OCI-LY1 (cell line): ENCODE data around the gene PPP4R3A.

Experiments
- H2AFZ ChIP-seq: fragments of 200-600 bp; sonication (generic), shearing (Covaris generic); 2 replicates; pipeline ENCODE4 v1.6.0; 2014; ENCODE audit warnings: antibody characterized with exemption, mild to moderate bottlenecking, low read length
- H3F3A ChIP-seq: fragments of 200-600 bp; sonication (generic), shearing (Covaris generic); 2 replicates; pipeline ENCODE4 v1.6.0; 2014; ENCODE audit warnings: mild to moderate bottlenecking, antibody characterized with exemption, low read length, moderate library complexity; ENCODE audit not compliant: insufficient read depth
- H3K27ac ChIP-seq: fragments of 200-600 bp; sonication (generic); 2 replicates; pipeline ENCODE4 v1.5.1; 2014; ENCODE audit warnings: low read length, mixed run types, mild to moderate bottlenecking, low read depth; ENCODE audit not compliant: poor library complexity, severe bottlenecking
- H3K27me3 ChIP-seq: fragments of 200-600 bp; sonication (generic); 2 replicates; pipeline ENCODE4 v1.6.0; 2014; ENCODE audit warnings: antibody characterized with exemption, mild to moderate bottlenecking, low read length, moderate library complexity; ENCODE audit not compliant: insufficient read depth
- H3K36me3 ChIP-seq: fragments of 200-600 bp; sonication (generic); 2 replicates; pipeline ENCODE4 v1.6.1; 2014; ENCODE audit warnings: mild to moderate bottlenecking, antibody characterized with exemption, low read length, moderate library complexity, mixed read lengths; ENCODE audit not compliant: insufficient read depth
- H3K4me1 ChIP-seq: fragments of 200-600 bp; sonication (generic); 2 replicates; pipeline ENCODE4 v1.5.1; 2014; ENCODE audit warnings: mild to moderate bottlenecking, low read length, moderate library complexity; ENCODE audit not compliant: insufficient read depth, severe bottlenecking
- H3K4me2 ChIP-seq: fragments of 200-600 bp; sonication (generic), shearing (Covaris generic); 2 replicates; pipeline ENCODE4 v1.6.1; 2014; ENCODE audit warnings: low read length
- H3K4me3 ChIP-seq: fragments of 200-600 bp; sonication (generic); 2 replicates; pipeline ENCODE4 v1.5.1; 2014; ENCODE audit warnings: low read length, low read depth, mild to moderate bottlenecking, mixed read lengths; ENCODE audit not compliant: poor library complexity, severe bottlenecking
- H3K79me2 ChIP-seq: fragments of 200-600 bp; shearing (Covaris generic); 2 replicates; pipeline ENCODE4 v1.6.1; 2016; ENCODE audit warnings: mixed run types, low read length, mixed read lengths; ENCODE audit not compliant: insufficient read depth
- H3K9ac ChIP-seq: fragments of 200-600 bp; sonication (generic), shearing (Covaris generic); 2 replicates; pipeline ENCODE4 v1.6.1; 2014; ENCODE audit warnings: mild to moderate bottlenecking, low read length, mixed read lengths
- H3K9me2 ChIP-seq: fragments of 200-600 bp; sonication (generic), shearing (Covaris generic); 2 replicates; pipeline ENCODE4 v1.6.1; 2014; ENCODE audit warnings: low read depth, mild to moderate bottlenecking, low read length, mixed read lengths
- H3K9me3 ChIP-seq: fragments of 200-600 bp; shearing (Covaris generic); 2 replicates; pipeline ENCODE4 v1.6.1; 2014; ENCODE audit warnings: low read length, mixed read lengths
- H4K20me1 ChIP-seq: fragments of 200-600 bp; sonication (generic), shearing (Covaris generic); 2 replicates; pipeline ENCODE4 v1.6.0; 2016; ENCODE audit warnings: mild to moderate bottlenecking, low read length; ENCODE audit not compliant: insufficient read depth
- EZH2 ChIP-seq: fragments of 200-600 bp; sonication (generic), shearing (Covaris generic); IDR thresholded peaks from 2 replicates; pipeline ENCODE4 v1.8.0; 2017; ENCODE audit warnings: borderline replicate concordance, mixed run types, mild to moderate bottlenecking, antibody characterized with exemption, low read length, moderate library complexity, mixed read lengths
- TF ChIP-seq, protein P1 (sequence below): fragments of 200-600 bp; sonication (generic), shearing (Covaris generic); IDR thresholded peaks from 2 replicates; pipeline ENCODE4 v1.5.1; 2017; ENCODE audit warnings: mild to moderate bottlenecking, antibody characterized with exemption, low read length, moderate library complexity, mixed read lengths

Gene PPP4R3A

DNA sequence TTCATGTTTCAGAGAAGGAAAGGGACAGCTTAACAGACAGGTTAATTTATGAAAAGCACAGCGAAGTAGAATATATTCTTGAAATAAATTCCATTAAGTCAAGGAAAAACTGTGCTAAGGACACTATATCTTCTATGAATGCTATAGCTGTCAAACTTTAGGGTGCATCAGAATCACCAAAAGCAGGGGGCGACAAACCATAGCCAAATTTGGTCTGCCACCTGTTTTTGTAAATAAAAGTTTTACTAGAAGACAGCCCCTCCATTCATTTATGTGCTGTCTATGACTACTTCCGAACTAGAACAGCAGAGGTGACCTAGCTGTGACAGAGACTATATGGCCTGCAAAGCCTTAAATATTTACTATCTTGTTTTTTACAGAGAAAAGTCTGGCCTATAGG is 25.9 kb downstream of the PPP4R3A start:
- no peaks in the 10 kb centered on the region for H3K9me2 ChIP-seq
- no peaks in the 10 kb centered on the region for H3K4me1 ChIP-seq
- H3K36me3 ChIP-seq = peaks cover 93% of the 10 kb centered on the region
- H4K20me1 ChIP-seq = no peaks in the 10 kb centered on the region
- no peak overlapping the region for H3K4me2 ChIP-seq
- no peaks in the 10 kb centered on the region for H3F3A ChIP-seq
- H3K9ac ChIP-seq = no peak overlapping the region
- H3K79me2 ChIP-seq = peaks cover 32% of the 10 kb centered on the region
- TF ChIP-seq, protein P1, sequence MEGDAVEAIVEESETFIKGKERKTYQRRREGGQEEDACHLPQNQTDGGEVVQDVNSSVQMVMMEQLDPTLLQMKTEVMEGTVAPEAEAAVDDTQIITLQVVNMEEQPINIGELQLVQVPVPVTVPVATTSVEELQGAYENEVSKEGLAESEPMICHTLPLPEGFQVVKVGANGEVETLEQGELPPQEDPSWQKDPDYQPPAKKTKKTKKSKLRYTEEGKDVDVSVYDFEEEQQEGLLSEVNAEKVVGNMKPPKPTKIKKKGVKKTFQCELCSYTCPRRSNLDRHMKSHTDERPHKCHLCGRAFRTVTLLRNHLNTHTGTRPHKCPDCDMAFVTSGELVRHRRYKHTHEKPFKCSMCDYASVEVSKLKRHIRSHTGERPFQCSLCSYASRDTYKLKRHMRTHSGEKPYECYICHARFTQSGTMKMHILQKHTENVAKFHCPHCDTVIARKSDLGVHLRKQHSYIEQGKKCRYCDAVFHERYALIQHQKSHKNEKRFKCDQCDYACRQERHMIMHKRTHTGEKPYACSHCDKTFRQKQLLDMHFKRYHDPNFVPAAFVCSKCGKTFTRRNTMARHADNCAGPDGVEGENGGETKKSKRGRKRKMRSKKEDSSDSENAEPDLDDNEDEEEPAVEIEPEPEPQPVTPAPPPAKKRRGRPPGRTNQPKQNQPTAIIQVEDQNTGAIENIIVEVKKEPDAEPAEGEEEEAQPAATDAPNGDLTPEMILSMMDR = peak; percentile 36; the same call in 1 of the 2 replicates
- TF ChIP-seq EZH2 = no peak
- no peaks in the 10 kb centered on the region for H3K9me3 ChIP-seq
- H3K27ac ChIP-seq = no peak overlapping the region
- H3K27me3 ChIP-seq = no peaks in the 10 kb centered on the region
- H3K4me3 ChIP-seq = no peak overlapping the region
- H2AFZ ChIP-seq = no peak overlapping the region

DNA sequence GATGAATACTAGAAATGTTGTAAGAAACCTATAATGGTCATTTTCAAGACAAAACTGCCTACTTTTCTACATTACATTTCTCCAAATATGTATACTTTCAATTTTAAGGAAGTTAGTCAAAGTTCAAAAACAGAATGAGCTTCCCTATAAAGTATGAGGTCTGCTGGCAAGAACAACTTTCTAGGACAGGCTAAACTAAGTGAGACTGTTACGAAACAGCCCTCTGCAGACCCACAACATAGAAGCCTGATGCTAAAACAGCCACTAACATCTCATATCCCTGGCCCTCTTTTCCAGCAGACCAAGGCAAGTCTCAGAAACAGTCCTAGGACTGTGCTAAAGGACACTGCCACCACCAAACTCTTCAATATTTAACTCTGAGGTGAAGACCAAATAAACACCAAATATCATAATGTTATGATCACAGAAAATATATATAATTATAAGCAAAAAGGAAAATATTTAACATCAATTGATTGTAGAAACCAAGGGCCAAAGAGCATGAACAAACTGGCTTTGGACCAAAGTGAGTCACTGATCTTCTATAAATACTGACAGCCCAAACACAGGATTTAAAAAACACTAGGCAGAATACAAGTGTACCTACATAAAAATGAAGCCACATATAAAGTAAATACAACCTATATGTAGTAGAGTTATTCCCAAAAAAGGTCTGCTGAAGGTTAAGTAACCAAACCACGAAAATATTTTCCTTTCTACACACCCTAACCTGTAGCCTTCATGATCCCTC is 27.7 kb downstream of the PPP4R3A start:
- peaks cover 29% of the 10 kb centered on the region for H3K79me2 ChIP-seq
- no peak overlapping the region for H3K27ac ChIP-seq
- no peaks in the 10 kb centered on the region for H4K20me1 ChIP-seq
- no peaks in the 10 kb centered on the region for H3F3A ChIP-seq
- H3K36me3 ChIP-seq = peaks cover 94% of the 10 kb centered on the region
- H3K4me1 ChIP-seq = no peaks in the 10 kb centered on the region
- H3K27me3 ChIP-seq = no peaks in the 10 kb centered on the region
- no peak overlapping the region for H2AFZ ChIP-seq
- H3K9me2 ChIP-seq = no peaks in the 10 kb centered on the region
- no peak overlapping the region for H3K4me2 ChIP-seq
- no peak for TF ChIP-seq EZH2
- TF ChIP-seq, protein P1 = no peak
- no peaks in the 10 kb centered on the region for H3K9me3 ChIP-seq
- no peak overlapping the region for H3K4me3 ChIP-seq
- no peak overlapping the region for H3K9ac ChIP-seq

DNA sequence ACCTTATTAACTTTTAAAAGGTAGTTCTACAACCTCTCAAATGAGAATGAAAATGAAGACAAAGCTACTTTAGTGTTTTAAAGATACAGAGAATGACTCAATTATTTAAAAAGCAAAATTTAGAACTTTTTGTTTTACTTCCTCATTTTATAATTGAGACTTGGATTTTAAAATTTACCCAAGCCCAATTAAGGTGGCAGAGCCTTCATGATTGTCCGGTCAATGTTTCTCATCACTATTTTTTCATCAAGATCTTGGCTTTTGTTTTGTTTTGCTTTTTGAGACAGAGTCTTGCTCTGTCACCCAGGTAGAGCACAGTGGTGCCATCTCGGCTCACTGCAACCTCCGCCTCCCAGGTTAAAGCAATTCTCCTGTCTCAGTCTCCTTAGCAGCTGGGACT is 32.7 kb downstream of the PPP4R3A start:
- H3F3A ChIP-seq = no peaks in the 10 kb centered on the region
- no peaks in the 10 kb centered on the region for H4K20me1 ChIP-seq
- H3K36me3 ChIP-seq = peaks cover 99% of the 10 kb centered on the region
- no peaks in the 10 kb centered on the region for H3K4me1 ChIP-seq
- TF ChIP-seq, protein P1 = no peak
- TF ChIP-seq EZH2 = no peak
- no peaks in the 10 kb centered on the region for H3K9me2 ChIP-seq
- H3K27ac ChIP-seq = no peak overlapping the region
- no peaks in the 10 kb centered on the region for H3K27me3 ChIP-seq
- H3K4me3 ChIP-seq = no peak overlapping the region
- H3K79me2 ChIP-seq = peaks cover 12% of the 10 kb centered on the region; the same call in 1 of the 2 replicates
- no peak overlapping the region for H3K9ac ChIP-seq
- H3K4me2 ChIP-seq = no peak overlapping the region
- H2AFZ ChIP-seq = no peak overlapping the region
- peaks cover 3% of the 10 kb centered on the region; the same call in 1 of the 2 replicates for H3K9me3 ChIP-seq
